Measurements from ENCODE around the gene ARHGEF7.

The ARHGEF7 gene

DNA sequence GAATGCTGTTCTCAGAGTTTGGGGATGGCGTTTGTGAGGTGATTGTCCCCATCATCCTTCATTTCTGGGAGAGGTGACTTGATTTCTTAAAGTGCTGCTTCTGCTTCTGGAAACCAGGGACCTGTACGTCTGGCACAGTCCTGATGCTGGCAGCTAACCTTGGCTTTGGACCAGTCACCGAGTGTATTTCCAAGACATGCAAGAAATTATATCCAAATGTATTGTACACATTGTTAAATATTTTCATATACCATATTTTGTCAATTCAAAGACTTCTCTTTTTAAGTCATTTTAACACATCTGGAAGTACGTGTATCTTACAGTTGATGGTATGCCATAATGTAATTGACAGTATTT is 97.4 kb downstream of the ARHGEF7 start:
- no peak overlapping the region for H3K27ac ChIP-seq
- no peak for TF ChIP-seq ZFX (IDR thresholded peaks at IDR 0.05)
- TF ChIP-seq, protein P1, sequence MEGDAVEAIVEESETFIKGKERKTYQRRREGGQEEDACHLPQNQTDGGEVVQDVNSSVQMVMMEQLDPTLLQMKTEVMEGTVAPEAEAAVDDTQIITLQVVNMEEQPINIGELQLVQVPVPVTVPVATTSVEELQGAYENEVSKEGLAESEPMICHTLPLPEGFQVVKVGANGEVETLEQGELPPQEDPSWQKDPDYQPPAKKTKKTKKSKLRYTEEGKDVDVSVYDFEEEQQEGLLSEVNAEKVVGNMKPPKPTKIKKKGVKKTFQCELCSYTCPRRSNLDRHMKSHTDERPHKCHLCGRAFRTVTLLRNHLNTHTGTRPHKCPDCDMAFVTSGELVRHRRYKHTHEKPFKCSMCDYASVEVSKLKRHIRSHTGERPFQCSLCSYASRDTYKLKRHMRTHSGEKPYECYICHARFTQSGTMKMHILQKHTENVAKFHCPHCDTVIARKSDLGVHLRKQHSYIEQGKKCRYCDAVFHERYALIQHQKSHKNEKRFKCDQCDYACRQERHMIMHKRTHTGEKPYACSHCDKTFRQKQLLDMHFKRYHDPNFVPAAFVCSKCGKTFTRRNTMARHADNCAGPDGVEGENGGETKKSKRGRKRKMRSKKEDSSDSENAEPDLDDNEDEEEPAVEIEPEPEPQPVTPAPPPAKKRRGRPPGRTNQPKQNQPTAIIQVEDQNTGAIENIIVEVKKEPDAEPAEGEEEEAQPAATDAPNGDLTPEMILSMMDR (conservative IDR thresholded peaks at IDR 0.05), result no peak

DNA sequence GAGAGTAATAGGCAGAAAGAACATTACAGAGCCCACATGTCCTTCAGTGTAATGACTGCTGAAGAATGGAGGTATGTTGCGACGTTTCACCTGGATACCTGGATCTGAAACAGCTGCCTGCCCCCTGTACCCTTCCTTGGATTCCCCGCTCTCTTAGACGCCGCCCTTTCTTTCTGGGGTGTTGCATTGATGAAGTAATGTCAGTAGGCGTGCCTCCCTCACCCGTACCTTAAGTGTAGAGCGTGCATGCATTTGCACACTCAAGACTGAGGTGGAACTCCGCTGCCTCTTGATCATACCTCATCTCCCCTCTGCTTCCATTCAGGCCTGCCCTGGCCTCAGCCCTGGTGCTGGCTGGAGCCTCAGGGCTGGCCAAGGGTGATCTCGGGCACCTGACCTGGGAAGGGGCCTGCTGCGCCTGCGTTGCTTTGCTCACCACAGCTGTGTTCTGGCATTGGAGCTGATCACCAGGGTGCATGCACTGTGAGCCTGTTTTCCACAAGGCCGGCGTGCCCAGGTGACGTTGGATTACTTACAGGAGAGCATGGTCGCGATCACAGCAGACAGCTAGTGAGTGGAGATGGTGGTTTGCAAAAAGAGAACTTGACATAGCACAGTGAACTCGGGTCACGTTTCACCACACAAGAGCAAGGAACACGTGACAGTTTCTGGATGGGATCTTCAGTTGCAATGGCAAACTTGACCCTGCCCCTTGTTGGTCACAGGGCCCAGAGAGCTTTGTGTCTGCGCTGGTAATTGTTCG is 99.0 kb downstream of the ARHGEF7 start:
- TF ChIP-seq, protein P1 (conservative IDR thresholded peaks at IDR 0.05), result no peak
- H3K27ac ChIP-seq, result no peak overlapping the region

DNA sequence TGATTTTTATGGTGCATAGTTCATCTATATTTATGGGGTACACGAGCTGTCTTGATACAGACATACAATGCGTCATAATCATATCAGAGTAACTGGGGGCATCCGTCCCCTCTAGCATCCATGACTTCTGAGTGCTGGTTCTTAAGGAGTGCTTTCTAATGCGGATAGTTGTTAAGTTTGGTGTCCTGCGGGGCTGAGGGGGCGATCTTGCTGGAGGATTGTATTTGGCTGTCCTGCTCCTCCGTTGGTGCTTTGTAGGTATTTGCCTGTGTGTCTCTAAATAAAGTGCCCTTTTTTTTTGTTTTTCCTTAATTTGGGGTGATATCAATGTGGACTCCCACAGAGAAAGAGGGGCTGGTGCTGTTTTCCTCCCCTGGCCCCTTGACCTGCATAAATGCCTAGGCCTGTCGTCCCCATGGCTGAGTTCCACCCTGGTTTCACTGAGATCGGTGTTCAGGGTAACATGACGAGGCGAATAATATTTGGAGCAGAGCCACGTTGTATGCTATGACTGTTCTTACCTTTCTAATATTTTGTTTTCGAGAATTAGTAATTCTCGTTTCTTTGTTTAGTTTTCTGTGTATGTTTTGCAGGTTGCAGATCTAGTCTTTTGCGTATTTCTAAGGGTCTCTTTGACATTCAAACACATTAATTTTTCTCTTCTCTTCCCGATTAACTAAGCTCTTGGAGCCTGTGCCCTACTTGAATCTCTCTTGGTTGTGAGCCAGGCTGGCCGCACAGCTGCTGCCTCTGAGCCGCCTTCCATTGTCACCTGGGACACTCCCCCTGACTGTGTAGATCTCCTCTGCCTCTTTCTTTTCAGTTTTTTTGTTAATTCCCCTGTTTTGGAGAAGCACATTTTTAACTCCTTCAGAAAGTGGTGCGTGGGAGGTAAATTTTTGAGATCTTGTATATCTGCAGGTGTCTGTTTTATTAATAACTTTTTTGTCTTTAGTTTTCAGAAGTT is 100.3 kb downstream of the ARHGEF7 start:
- TF ChIP-seq, protein P1 (conservative IDR thresholded peaks at IDR 0.05), result no peak
- TF ChIP-seq ZFX (IDR thresholded peaks at IDR 0.05), result no peak
- no peak overlapping the region for H3K27ac ChIP-seq

DNA sequence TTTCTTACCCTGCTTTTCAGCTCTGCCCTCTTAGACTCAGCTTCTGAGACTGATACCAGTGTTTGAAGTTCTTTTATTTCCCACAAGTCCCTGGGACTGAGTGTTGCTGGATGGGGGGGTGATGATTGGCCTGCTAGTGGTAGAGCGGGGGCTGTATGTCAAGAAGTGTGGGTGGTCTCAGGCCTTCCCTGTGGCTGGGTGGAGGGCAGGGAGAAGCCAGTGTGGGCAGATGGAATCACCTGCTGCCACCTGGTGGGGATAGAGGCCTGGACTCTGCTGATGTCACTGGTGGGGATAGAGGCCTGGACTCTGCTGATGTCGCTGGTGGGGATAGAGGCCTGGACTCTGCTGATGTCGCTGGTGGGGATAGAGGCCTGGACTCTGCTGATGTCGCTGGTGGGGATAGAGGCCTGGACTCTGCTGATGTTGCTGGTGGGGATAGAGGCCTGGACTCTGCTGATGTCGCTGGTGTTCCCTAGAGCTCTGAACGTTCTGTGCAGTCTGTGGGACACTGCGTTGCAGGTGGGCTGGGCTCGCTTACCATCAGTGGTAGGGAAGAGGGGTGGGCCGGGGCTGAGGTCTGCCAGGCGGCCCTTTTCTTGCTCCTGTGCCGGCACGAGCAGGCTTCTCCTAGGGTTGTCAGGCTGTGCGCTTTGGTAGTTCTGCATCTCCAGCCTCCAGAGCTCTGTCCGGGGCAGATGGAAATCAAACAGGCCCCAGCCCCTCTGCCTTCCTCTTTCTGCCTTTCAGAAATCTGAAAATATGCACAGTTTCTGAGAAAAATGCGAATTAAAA is 101.3 kb downstream of the ARHGEF7 start:
- H3K27ac ChIP-seq, result no peak overlapping the region
- TF ChIP-seq, protein P1 (conservative IDR thresholded peaks at IDR 0.05), result peak; percentile 42
- TF ChIP-seq ZFX (IDR thresholded peaks at IDR 0.05), result no peak

DNA sequence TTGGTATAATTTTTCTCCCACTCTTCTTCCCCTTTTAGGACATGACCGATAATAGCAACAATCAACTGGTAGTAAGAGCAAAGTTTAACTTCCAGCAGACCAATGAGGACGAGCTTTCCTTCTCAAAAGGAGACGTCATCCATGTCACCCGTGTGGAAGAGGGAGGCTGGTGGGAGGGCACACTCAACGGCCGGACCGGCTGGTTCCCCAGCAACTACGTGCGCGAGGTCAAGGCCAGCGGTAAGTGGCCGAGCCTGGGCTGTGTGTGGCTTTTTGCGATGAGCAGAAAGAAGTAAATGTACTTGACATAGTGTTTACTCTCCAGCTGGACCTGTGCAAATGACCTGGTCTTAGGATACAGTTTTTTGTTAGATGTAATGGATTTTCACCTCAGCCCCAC is 102.5 kb downstream of the ARHGEF7 start:
- no peak for TF ChIP-seq ZFX (IDR thresholded peaks at IDR 0.05)
- TF ChIP-seq, protein P1 (conservative IDR thresholded peaks at IDR 0.05), result no peak

DNA sequence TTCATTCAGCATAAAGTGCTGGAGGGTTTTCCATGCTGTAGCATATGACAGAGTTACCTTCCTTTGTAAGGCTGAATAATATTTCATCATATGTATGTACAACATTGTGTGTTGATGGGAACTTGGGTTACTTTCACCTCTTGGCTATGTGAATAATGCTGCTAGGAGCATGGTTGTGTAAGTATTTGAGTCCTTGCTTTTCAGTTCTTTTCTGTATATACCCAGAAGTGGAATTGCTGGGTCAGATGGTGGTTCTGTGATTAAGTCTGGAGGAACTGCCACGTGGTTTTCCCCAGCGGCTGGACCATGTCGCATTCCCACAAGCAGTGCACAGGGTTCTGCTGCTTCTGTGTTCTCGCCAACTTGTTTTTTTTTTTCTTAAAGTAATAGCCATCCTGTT is 104.2 kb downstream of the ARHGEF7 start:
- no peak overlapping the region for H3K27ac ChIP-seq
- no peak for TF ChIP-seq ZFX (IDR thresholded peaks at IDR 0.05)
- TF ChIP-seq, protein P1 (conservative IDR thresholded peaks at IDR 0.05), result no peak

More for the DNA sequence above, 102.5 kb downstream of the ARHGEF7 start:
- no peak overlapping the region for H3K27ac ChIP-seq

Measured in C4-2B (cell line).